Gastrocnemius medialis (tissue), 4 donors: Measurements from ENCODE around the gene ZNF682.
"Not testable (repeated sequence)": the region's sequence is repeated elsewhere in the genome, so short reads cannot be mapped to it uniquely, and the experiment has no call there.

ENCODE experiments used
- CTCF ChIP-seq, 5 experiments: fragments of 450-650 bp in 3 of 5; fragments of 200-600 bp in 2 of 5; sonication (generic) in 2 of 5; IDR thresholded peaks in 4 of 5; conservative IDR thresholded peaks in 1 of 5; 1 replicate in 4 of 5; 2 replicates in 1 of 5; pipeline ENCODE4 v1.5.1; 2016 to 2019; ENCODE audit warnings: antibody characterized with exemption in 5 of 5, mild to moderate bottlenecking in 3 of 5, moderate library complexity in 3 of 5
- POLR2A ChIP-seq, 2 donors: fragments of 450-650 bp; IDR thresholded peaks; one replicate each; pipeline ENCODE4 v1.6.1; 2017; ENCODE audit warnings: antibody characterized with exemption in 2 of 2, mild to moderate bottlenecking in 2 of 2, moderate library complexity in 2 of 2

- TF ChIP-seq CTCF (IDR thresholded peaks at IDR 0.05 in 4 of 5, conservative IDR thresholded peaks at IDR 0.05 in 1 of 5); POLR2A (IDR thresholded peaks at IDR 0.05): not testable (repeated sequence)
These were observed 43.6 kb upstream of the ZNF682 start for GRCh38 chr19:20082876-20083275.
